Transverse colon (tissue), 4 donors: Measurements from ENCODE around the gene OR13C8.

Experiments used
- CTCF ChIP-seq, 5 experiments: fragments of 200-600 bp in 3 of 5; fragments of 450-650 bp in 2 of 5; sonication (generic) in 3 of 5; IDR thresholded peaks; 1 replicate in 2 of 5; 2 replicates in 3 of 5; pipeline ENCODE4 v1.5.1; 2016 to 2017; ENCODE audit warnings: antibody characterized with exemption in 5 of 5, inconsistent platforms in 3 of 5, mild to moderate bottlenecking in 2 of 5, moderate library complexity in 1 of 5
- POLR2AphosphoS5 ChIP-seq, 3 donors: sonication (generic); formaldehyde crosslinking; IDR thresholded peaks; one replicate each; pipeline ENCODE4 v1.6.1; 2016; ENCODE audit warnings: antibody characterized with exemption in 3 of 3

- TF ChIP-seq CTCF (IDR thresholded peaks at IDR 0.05) (no peak), POLR2AphosphoS5 (IDR thresholded peaks at IDR 0.05) (no peak)
Measured at GRCh38 chr9:104544644-104545043, 24.3 kb upstream of the OR13C8 start.
